ENCODE measurements around the gene SLC5A4.
"Not testable (repeated sequence)": the region's sequence is repeated elsewhere in the genome, so short reads cannot be mapped to it uniquely, and the experiment has no call there.

The SLC5A4 gene

GRCh38 chr22:32202161-32202538 is 53.0 kb downstream of the SLC5A4 start:
- H3K4me1 ChIP-seq (ENCODE audit: control insufficient read depth in 1 of 2, insufficient read depth in 2 of 2, low read length in 2 of 2) = peaks cover 3 to 27% of the 10 kb centered on the region in 2 donors
- H3K4me3 ChIP-seq (ENCODE audit: low read depth in 1 of 2, low read length in 2 of 2) = peak overlapping the region in 1 of 2 donors; percentile 46
- H3K9me3 ChIP-seq (ENCODE audit: control insufficient read depth in 1 of 2, low read length in 2 of 2) = no peaks in the 10 kb centered on the region
- H3K36me3 ChIP-seq (ENCODE audit: control insufficient read depth in 1 of 2, insufficient read depth in 2 of 2, low read length in 2 of 2) = no peaks in the 10 kb centered on the region
- no peaks in the 10 kb centered on the region for H3K27me3 ChIP-seq (ENCODE audit: control insufficient read depth in 1 of 2, insufficient read depth in 2 of 2, low read length in 2 of 2)
- no peak overlapping the region for H3K9ac ChIP-seq (ENCODE audit: low read depth in 1 of 2, low read length in 2 of 2)
- no peak overlapping the region for H3K27ac ChIP-seq (ENCODE audit: low read depth, low read length)

- Histone ChIP-seq H3K27me3 (ENCODE audit: control insufficient read depth in 1 of 2, insufficient read depth in 2 of 2, low read length in 2 of 2) (peaks cover 0 to 3% of the 10 kb centered on the region in 2 donors), H3K4me1 (ENCODE audit: control insufficient read depth in 1 of 2, insufficient read depth in 2 of 2, low read length in 2 of 2) (peaks cover 0 to 19% of the 10 kb centered on the region in 2 donors)
These were observed 54.4 kb downstream of the SLC5A4 start for GRCh38 chr22:32200752-32201151.

GRCh38 chr22:32199961-32200360 is 55.2 kb downstream of the SLC5A4 start:
- H3K4me1 ChIP-seq (ENCODE audit: control insufficient read depth in 1 of 2, insufficient read depth in 2 of 2, low read length in 2 of 2) = peaks cover 0 to 19% of the 10 kb centered on the region in 2 donors
- no peaks in the 10 kb centered on the region for H3K36me3 ChIP-seq (ENCODE audit: control insufficient read depth in 1 of 2, insufficient read depth in 2 of 2, low read length in 2 of 2)
- peaks cover 0 to 3% of the 10 kb centered on the region in 2 donors for H3K27me3 ChIP-seq (ENCODE audit: control insufficient read depth in 1 of 2, insufficient read depth in 2 of 2, low read length in 2 of 2)
- no peak overlapping the region for H3K4me3 ChIP-seq (ENCODE audit: low read depth in 1 of 2, low read length in 2 of 2)
- no peak overlapping the region for H3K27ac ChIP-seq (ENCODE audit: low read depth, low read length)
- H3K9me3 ChIP-seq (ENCODE audit: control insufficient read depth in 1 of 2, low read length in 2 of 2) = no peaks in the 10 kb centered on the region
- H3K9ac ChIP-seq (ENCODE audit: low read depth in 1 of 2, low read length in 2 of 2) = no peak overlapping the region

More at GRCh38 chr22:32200752-32201151, 54.4 kb downstream of the SLC5A4 start:
- Histone ChIP-seq H3K36me3 (ENCODE audit: control insufficient read depth in 1 of 2, insufficient read depth in 2 of 2, low read length in 2 of 2) (no peaks in the 10 kb centered on the region), H3K27ac (ENCODE audit: low read depth, low read length) (no peak overlapping the region), H3K4me3 (ENCODE audit: low read depth in 1 of 2, low read length in 2 of 2) (no peak overlapping the region), H3K9me3 (ENCODE audit: control insufficient read depth in 1 of 2, low read length in 2 of 2) (no peaks in the 10 kb centered on the region), H3K9ac (ENCODE audit: low read depth in 1 of 2, low read length in 2 of 2) (no peak overlapping the region)

GRCh38 chr22:32199341-32199740 is 55.8 kb downstream of the SLC5A4 start:
- Histone ChIP-seq H3K27me3 (ENCODE audit: control insufficient read depth in 1 of 2, insufficient read depth in 2 of 2, low read length in 2 of 2) (peaks cover 0 to 3% of the 10 kb centered on the region in 2 donors), H3K4me1 (ENCODE audit: control insufficient read depth in 1 of 2, insufficient read depth in 2 of 2, low read length in 2 of 2) (peaks cover 0 to 19% of the 10 kb centered on the region in 2 donors), H3K9me3 (ENCODE audit: control insufficient read depth in 1 of 2, low read length in 2 of 2) (no peaks in the 10 kb centered on the region), H3K27ac (ENCODE audit: low read depth, low read length) (no peak overlapping the region), H3K9ac (ENCODE audit: low read depth in 1 of 2, low read length in 2 of 2) (no peak overlapping the region), H3K36me3 (ENCODE audit: control insufficient read depth in 1 of 2, insufficient read depth in 2 of 2, low read length in 2 of 2) (no peaks in the 10 kb centered on the region), H3K4me3 (ENCODE audit: low read depth in 1 of 2, low read length in 2 of 2) (no peak overlapping the region)

GRCh38 chr22:32197553-32198226 is 57.5 kb downstream of the SLC5A4 start:
- not testable (repeated sequence) for H3K4me1 ChIP-seq (ENCODE audit: control insufficient read depth in 1 of 2, insufficient read depth in 2 of 2, low read length in 2 of 2); H3K9me3 ChIP-seq (ENCODE audit: control insufficient read depth in 1 of 2, low read length in 2 of 2); H3K36me3 ChIP-seq (ENCODE audit: control insufficient read depth in 1 of 2, insufficient read depth in 2 of 2, low read length in 2 of 2); H3K27ac ChIP-seq (ENCODE audit: low read depth, low read length); H3K4me3 ChIP-seq (ENCODE audit: low read depth in 1 of 2, low read length in 2 of 2); H3K9ac ChIP-seq (ENCODE audit: low read depth in 1 of 2, low read length in 2 of 2); H3K27me3 ChIP-seq (ENCODE audit: control insufficient read depth in 1 of 2, insufficient read depth in 2 of 2, low read length in 2 of 2)

- H3K36me3 ChIP-seq (ENCODE audit: control insufficient read depth in 1 of 2, insufficient read depth in 2 of 2, low read length in 2 of 2); H3K4me1 ChIP-seq (ENCODE audit: control insufficient read depth in 1 of 2, insufficient read depth in 2 of 2, low read length in 2 of 2); H3K9ac ChIP-seq (ENCODE audit: low read depth in 1 of 2, low read length in 2 of 2); H3K27ac ChIP-seq (ENCODE audit: low read depth, low read length); H3K9me3 ChIP-seq (ENCODE audit: control insufficient read depth in 1 of 2, low read length in 2 of 2); H3K4me3 ChIP-seq (ENCODE audit: low read depth in 1 of 2, low read length in 2 of 2); H3K27me3 ChIP-seq (ENCODE audit: control insufficient read depth in 1 of 2, insufficient read depth in 2 of 2, low read length in 2 of 2): not testable (repeated sequence)
These were observed 59.2 kb downstream of the SLC5A4 start for GRCh38 chr22:32195900-32196299.

GRCh38 chr22:32193346-32193745 is 61.8 kb downstream of the SLC5A4 start:
- H3K27ac ChIP-seq (ENCODE audit: low read depth, low read length); H3K4me1 ChIP-seq (ENCODE audit: control insufficient read depth in 1 of 2, insufficient read depth in 2 of 2, low read length in 2 of 2); H3K9ac ChIP-seq (ENCODE audit: low read depth in 1 of 2, low read length in 2 of 2); H3K9me3 ChIP-seq (ENCODE audit: control insufficient read depth in 1 of 2, low read length in 2 of 2); H3K27me3 ChIP-seq (ENCODE audit: control insufficient read depth in 1 of 2, insufficient read depth in 2 of 2, low read length in 2 of 2); H3K4me3 ChIP-seq (ENCODE audit: low read depth in 1 of 2, low read length in 2 of 2); H3K36me3 ChIP-seq (ENCODE audit: control insufficient read depth in 1 of 2, insufficient read depth in 2 of 2, low read length in 2 of 2): not testable (repeated sequence)

- not testable (repeated sequence) for H3K4me3 ChIP-seq (ENCODE audit: low read depth in 1 of 2, low read length in 2 of 2); H3K4me1 ChIP-seq (ENCODE audit: control insufficient read depth in 1 of 2, insufficient read depth in 2 of 2, low read length in 2 of 2); H3K36me3 ChIP-seq (ENCODE audit: control insufficient read depth in 1 of 2, insufficient read depth in 2 of 2, low read length in 2 of 2); H3K9ac ChIP-seq (ENCODE audit: low read depth in 1 of 2, low read length in 2 of 2); H3K9me3 ChIP-seq (ENCODE audit: control insufficient read depth in 1 of 2, low read length in 2 of 2); H3K27me3 ChIP-seq (ENCODE audit: control insufficient read depth in 1 of 2, insufficient read depth in 2 of 2, low read length in 2 of 2); H3K27ac ChIP-seq (ENCODE audit: low read depth, low read length)
These were observed 64.1 kb downstream of the SLC5A4 start for GRCh38 chr22:32191021-32191420.

GRCh38 chr22:32185821-32186220 is 69.3 kb downstream of the SLC5A4 start:
- Histone ChIP-seq H3K4me1 (ENCODE audit: control insufficient read depth in 1 of 2, insufficient read depth in 2 of 2, low read length in 2 of 2) (no peaks in the 10 kb centered on the region), H3K27ac (ENCODE audit: low read depth, low read length) (no peak overlapping the region), H3K9ac (ENCODE audit: low read depth in 1 of 2, low read length in 2 of 2) (no peak overlapping the region), H3K4me3 (ENCODE audit: low read depth in 1 of 2, low read length in 2 of 2) (no peak overlapping the region), H3K27me3 (ENCODE audit: control insufficient read depth in 1 of 2, insufficient read depth in 2 of 2, low read length in 2 of 2) (no peaks in the 10 kb centered on the region), H3K9me3 (ENCODE audit: control insufficient read depth in 1 of 2, low read length in 2 of 2) (no peaks in the 10 kb centered on the region), H3K36me3 (ENCODE audit: control insufficient read depth in 1 of 2, insufficient read depth in 2 of 2, low read length in 2 of 2) (no peaks in the 10 kb centered on the region)

GRCh38 chr22:32183625-32184024 is 71.5 kb downstream of the SLC5A4 start:
- Histone ChIP-seq H3K9me3 (ENCODE audit: control insufficient read depth in 1 of 2, low read length in 2 of 2) (no peaks in the 10 kb centered on the region), H3K27ac (ENCODE audit: low read depth, low read length) (no peak overlapping the region), H3K27me3 (ENCODE audit: control insufficient read depth in 1 of 2, insufficient read depth in 2 of 2, low read length in 2 of 2) (no peaks in the 10 kb centered on the region), H3K9ac (ENCODE audit: low read depth in 1 of 2, low read length in 2 of 2) (no peak overlapping the region), H3K4me1 (ENCODE audit: control insufficient read depth in 1 of 2, insufficient read depth in 2 of 2, low read length in 2 of 2) (no peaks in the 10 kb centered on the region), H3K4me3 (ENCODE audit: low read depth in 1 of 2, low read length in 2 of 2) (no peak overlapping the region), H3K36me3 (ENCODE audit: control insufficient read depth in 1 of 2, insufficient read depth in 2 of 2, low read length in 2 of 2) (no peaks in the 10 kb centered on the region)

GRCh38 chr22:32181043-32181442 is 74.1 kb downstream of the SLC5A4 start:
- Histone ChIP-seq H3K9me3 (ENCODE audit: control insufficient read depth in 1 of 2, low read length in 2 of 2) (no peaks in the 10 kb centered on the region), H3K4me1 (ENCODE audit: control insufficient read depth in 1 of 2, insufficient read depth in 2 of 2, low read length in 2 of 2) (peaks cover 0 to 3% of the 10 kb centered on the region in 2 donors), H3K27ac (ENCODE audit: low read depth, low read length) (no peak overlapping the region), H3K9ac (ENCODE audit: low read depth in 1 of 2, low read length in 2 of 2) (no peak overlapping the region), H3K27me3 (ENCODE audit: control insufficient read depth in 1 of 2, insufficient read depth in 2 of 2, low read length in 2 of 2) (peaks cover 5 to 7% of the 10 kb centered on the region in 2 donors), H3K4me3 (ENCODE audit: low read depth in 1 of 2, low read length in 2 of 2) (no peak overlapping the region), H3K36me3 (ENCODE audit: control insufficient read depth in 1 of 2, insufficient read depth in 2 of 2, low read length in 2 of 2) (no peaks in the 10 kb centered on the region)

Data from duodenal mucosa (tissue), 2 donors.